RKO (cell line): ENCODE measurements around the gene AKAP3.

Experiments used
- DNase-seq: peaks from one replicate; pipeline ENCODE4 v3.0.0-alpha.2; 2016; ENCODE audit warnings: low spot score

AKAP3 gene

GRCh38 chr12:4648501-4649357 is at the start of gene AKAP3, which contains the start of gene NDUFA9:
TSS of gene AKAP3 (minus strand) at chr12:4649051. CDS start at chr12:4638196, 10,855 bp downstream.
TSS of gene NDUFA9 (plus strand) at chr12:4649114. CDS start at chr12:4649127, 13 bp downstream.
- DNase-seq: peak; percentile 87

GRCh38 chr12:4690760-4691159 is 41.9 kb upstream of the AKAP3 start:
- DNase-seq: no peak

GRCh38 chr12:4685317-4685716 is 36.5 kb upstream of the AKAP3 start:
- no peak for DNase-seq

DNA sequence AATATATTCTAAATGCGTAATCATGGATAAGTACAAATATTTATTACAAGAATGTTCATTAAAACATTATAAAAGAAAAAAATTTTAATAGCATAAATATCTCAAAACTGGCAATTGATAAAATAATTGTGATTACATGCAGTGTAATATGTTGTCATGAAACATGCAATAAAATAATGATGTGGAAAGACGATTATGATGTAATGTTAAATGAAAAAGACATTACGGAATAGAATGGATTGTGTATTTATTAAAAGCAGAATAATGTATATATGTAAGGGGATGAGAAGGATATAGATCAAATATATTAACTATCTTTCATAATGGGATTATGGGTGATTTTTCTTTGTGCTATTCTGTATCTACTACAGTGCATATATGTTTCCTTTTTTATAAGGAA is 32.9 kb upstream of the AKAP3 start:
- no peak for DNase-seq

DNA sequence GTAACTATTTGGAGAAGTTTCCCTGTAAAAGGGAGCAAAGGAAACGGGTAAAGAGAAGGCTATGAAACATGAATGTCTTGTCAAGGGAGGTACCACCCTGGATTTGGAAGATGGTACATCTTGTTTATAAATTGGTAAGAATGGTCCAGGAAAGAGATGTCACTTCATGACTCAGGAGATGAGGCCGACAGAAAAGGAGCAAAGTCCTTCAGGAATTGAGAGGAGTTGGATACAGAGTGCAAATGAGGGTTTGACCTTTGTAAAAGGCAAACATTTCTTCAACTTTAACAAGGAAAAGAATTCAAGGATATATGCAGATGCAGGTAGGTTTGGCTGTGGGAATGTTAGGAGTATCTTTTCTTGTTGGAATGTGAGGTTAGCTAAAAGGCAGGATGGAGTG is 30.9 kb upstream of the AKAP3 start:
- no peak for DNase-seq

DNA sequence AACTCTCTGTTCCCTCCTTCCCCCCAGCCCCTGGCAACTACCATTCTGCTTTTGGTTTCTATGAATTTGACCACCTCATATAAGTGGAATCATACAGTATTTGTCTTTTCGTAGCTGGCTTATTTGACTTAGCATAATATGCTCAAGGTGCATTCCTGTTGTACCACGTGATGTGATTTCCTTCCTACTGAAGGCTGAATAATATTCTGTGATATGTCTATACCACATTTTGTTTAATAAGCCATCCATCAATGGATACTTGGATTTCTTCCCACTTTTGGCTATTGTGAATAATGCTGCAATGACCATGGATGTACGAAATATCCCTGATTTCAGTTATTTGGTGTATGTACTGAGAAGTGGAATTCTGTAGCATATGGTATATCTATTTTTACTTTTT is 16.4 kb upstream of the AKAP3 start:
- no peak for DNase-seq

- peak; percentile 72 for DNase-seq
These were observed 15.2 kb upstream of the AKAP3 start for GRCh38 chr12:4663971-4664505.

- DNase-seq: no peak
These were observed 4.8 kb upstream of the AKAP3 start for GRCh38 chr12:4653691-4654090.

- peak; percentile 13 for DNase-seq
These were observed 4.4 kb upstream of the AKAP3 start for GRCh38 chr12:4653257-4653656.

DNA sequence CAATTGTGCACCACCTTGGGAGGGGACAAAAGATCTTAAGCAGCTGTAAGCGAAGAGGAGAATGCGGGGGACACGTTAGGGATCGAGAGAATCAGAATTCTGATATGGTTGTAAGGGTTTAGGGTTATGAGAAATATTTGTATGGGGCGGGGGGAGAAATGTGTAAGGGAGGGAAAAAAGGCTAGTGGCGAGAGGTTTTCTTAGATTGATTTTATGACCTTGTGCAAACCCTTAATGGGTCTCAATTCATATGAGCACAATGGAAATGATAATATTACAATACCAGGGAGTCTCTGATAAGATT is 459 bp upstream of the AKAP3 start:
- DNase-seq: no peak

DNA sequence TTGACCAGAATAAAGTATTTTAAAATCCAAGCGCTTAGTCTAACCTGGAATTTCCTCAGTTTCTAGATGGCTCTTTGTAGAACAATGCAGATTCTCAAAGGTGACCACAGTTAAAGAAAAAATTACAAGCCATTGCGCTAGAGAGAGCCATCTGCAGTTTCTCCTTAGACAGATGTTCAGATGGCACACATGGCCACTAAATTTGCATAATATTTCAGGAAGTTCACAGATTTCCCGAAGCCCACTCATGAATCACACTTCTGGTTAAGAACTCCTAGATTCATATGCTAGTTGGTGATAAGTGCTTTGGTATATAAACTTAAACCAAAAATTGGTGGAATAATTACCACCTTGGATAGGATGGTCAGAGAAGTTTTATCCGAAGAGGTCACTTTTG is 749 bp downstream of the AKAP3 start:
- peak; percentile 27 for DNase-seq

DNA sequence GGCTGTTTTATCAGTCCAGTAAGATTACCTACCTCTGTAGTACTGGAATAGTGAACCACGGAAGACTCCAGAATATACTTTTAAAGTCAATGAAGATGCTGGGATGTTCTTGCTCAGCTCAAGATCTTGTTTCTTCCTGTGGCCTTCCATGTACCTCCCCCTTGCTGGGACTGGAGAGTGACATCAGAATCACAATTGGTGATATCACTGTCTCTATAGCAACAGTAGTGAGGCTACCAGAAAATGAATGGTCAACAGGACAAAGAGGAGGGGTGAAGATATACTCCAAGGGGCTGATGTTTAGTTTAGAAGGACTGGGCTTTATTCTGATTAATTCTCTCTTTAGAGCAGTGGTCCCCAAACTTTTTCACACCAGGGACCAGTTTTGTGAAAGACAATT is 3.8 kb downstream of the AKAP3 start:
- DNase-seq: no peak

DNA sequence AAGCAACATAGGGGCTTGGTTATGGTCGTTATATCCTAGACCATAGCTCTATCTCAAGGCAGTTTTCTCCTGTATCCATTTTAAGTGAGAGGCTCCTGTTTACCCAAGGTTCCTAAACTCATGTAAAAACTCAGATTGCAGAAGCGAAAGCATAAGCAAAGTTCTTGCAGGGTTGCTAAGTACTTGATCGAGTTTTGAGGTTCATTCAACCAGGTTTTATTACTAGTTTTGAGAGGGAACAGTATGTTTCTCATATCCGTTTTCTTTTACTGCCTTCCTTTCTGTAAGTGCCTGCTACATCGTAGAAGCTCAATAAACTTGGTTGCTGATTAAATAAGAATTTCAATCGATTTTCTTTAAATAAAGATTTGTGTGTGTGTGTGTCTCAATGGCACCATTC is 5.1 kb downstream of the AKAP3 start:
- DNase-seq: no peak

- DNase-seq: no peak
These were observed 18.6 kb downstream of the AKAP3 start for GRCh38 chr12:4630262-4630661.

DNA sequence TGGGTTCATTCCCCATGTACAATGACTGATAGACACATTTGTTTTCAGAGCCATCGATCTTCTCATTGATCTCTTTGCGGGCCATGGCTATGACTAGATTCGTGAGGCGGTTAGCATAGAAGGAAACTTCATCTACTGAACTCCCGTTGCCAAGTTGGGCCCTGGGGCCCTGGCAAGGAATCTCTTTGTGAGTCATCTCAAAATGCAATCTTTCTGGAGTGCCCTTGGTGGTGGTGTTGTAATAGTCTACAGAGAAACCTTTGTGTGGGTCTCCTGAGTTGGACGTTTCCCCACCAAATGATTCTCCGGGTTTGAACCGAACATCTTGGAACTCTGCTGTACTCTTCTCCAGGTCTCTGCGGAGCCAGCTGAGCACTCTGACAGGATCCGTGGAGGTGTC is 20.4 kb downstream of the AKAP3 start:
- DNase-seq: no peak

DNA sequence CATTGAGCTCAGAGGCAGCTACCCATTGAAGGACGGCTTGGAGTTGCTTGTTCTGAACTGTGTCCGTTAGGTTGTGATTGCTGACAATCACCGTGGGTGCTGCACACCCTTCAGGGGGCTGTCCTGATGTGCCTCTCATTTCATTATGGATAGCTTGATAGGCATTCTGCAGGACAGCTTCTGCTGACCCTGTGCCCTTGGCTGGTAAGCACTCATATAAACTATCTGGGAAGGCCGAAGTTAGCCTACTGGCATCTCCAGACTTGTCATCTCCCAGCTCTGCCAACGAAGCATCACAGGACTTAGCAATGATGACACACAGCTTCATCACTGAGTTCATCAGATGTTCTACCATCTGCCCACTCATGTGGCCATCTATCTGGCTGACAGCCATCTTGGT is 22.3 kb downstream of the AKAP3 start:
- DNase-seq: peak; percentile 40

- DNase-seq: peak; percentile 62
These were observed 27.3 kb downstream of the AKAP3 start for GRCh38 chr12:4621511-4621910.

DNA sequence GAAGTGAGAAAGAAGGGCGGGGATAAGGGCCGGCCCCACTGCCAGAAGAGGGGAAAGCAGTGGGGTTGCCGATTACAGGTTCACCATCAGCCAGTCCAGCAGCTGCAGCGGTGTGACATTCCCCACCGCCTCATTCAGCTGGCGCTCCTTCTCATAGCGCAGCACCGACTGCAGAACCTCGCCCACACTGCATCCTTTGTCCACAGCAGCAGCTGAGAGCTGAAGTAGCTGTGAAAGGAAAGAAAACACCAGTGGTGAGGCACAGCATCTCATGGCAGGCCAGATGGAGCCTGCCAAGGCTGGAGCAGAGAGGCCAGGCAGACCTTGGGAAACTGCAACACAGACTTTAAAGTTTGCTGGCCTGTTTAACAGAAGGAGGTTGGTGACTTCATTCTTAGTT is 33.2 kb downstream of the AKAP3 start:
- DNase-seq: no peak

DNA sequence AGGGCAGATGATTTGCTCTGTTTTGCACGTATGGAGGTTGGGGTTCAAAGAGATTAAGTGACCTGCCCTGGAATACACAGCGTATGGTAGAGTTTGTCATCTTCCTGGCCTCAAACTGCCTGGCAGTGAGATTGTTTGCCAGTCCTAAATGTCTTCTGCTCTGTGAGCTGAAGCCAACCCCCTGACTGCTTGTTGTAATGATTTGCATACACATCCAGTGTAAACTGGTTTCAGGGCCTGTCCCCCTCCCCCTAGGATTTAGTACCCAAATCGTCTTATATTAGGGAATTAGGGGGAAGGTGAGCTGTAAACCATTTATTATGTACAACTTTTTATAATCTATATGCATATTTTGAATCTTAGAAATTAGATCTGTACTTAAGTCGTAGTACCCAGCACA is 38.4 kb downstream of the AKAP3 start:
- no peak for DNase-seq

- DNase-seq: no peak
These were observed 39.8 kb downstream of the AKAP3 start for GRCh38 chr12:4609071-4609470.

DNA sequence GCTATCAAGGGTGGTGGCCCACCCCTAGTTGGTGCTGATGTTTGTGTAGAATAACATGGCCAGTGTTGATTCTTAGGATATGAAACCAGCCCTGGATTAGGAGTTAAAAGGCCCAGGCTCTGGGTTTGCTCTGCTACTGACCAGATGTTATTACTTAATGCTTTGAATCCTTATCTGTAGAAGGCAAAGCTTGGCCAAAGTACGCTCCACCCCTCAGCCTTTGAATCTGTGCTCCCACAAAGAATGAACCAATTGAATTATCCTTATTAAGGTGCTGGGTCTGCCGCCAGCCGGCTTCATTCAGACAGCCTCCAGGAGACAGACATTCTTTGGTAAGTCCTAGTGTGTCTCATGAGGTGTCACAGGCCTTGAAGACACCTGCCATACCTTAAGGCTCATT is 41.8 kb downstream of the AKAP3 start:
- no peak for DNase-seq

DNA sequence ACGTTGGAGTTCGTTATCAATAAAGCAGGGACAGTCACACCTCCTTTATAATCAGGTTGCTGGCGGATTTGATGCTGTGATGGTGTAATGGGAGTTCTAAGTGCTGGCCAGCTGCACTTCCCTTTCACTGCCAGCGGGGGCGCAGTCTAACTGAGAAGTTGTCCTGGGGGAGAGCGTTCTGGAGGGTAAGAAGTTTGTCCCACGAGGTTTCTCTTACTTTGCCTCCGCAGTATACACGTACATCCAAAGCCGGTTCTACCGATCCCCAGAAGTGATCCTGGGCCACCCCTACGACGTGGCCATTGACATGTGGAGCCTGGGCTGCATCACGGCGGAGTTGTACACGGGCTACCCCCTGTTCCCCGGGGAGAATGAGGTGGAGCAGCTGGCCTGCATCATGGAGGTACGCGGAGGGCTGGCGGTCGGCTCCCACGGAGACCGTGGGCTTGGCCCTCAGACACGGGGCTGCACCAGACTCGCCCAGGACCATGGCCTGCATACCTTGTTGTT is 44.1 kb downstream of the AKAP3 start:
- DNase-seq: peak; percentile 94

DNA sequence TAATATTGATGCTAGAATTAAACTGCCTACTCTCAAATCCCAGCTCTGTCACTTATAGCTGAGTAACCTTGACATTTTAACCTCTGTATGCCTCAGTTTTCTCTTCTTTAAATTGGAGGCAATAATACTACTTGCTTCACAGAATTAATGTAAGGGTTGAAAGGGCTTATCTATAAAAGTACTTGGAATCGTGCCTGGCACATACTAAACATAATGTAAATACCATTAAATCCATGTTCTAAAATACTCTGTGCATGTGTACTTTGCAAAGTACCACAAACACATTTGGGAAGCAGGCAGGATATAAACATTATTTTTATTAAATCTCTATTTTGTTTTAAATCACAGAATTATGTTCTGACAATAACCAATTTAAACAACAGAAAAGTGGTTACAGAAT is 44.9 kb downstream of the AKAP3 start:
- no peak for DNase-seq

DNA sequence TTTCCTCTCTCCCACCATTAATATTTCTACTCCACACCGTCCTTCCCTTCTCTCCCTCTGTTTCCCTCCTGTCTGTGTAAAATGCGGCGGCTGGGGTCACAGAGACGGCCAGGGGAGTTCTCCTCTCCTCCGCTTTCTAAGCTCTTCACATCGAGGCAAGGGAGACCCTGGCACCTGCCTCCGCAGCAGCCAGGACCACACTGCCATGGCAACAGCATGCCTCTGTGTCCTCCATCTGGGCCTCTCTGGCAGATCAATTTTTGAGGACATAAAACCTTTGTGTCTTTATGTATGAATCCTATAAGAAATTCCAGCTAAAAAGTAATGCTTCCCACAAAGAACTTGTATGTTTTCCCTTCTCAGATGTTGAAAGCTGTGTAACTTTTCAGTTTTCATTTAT is 45.4 kb downstream of the AKAP3 start:
- DNase-seq: no peak
